Smooth muscle cell (in vitro differentiated cells): ENCODE measurements around the gene VAV2. TPM values are rescaled to one million over a fixed set of nuclear protein-coding genes. Genes with fewer than 3 reads are reported as not detected.
A peak's percentile ranks its signal among the peaks of the same experiment; 100 is the strongest.

Experiments
- DNase-seq: peaks from one replicate; lab custom pipeline; 2025; ENCODE audit not compliant: unreplicated experiment; lab: John Stamatoyannopoulos, UW
- H2AFZ ChIP-seq: fragments of 200-600 bp; sonication (generic); 2 replicates; pipeline ENCODE4 v1.6.0; 2016; ENCODE audit warnings: antibody characterized with exemption, low read depth, mild to moderate bottlenecking
- H3F3A ChIP-seq: fragments of 200-600 bp; sonication (generic); 2 replicates; pipeline ENCODE4 v1.6.0; 2017; ENCODE audit warnings: antibody characterized with exemption, low read depth
- H3K27ac ChIP-seq: fragments of 200-600 bp; sonication (generic); 2 replicates; pipeline ENCODE4 v1.5.1; 2016; ENCODE audit warnings: low read depth, mild to moderate bottlenecking
- H3K27me3 ChIP-seq: fragments of 200-600 bp; sonication (generic); 2 replicates; pipeline ENCODE4 v1.6.1; 2016; ENCODE audit warnings: low read depth, mild to moderate bottlenecking
- H3K36me3 ChIP-seq: fragments of 200-600 bp; sonication (generic); 2 replicates; pipeline ENCODE4 v1.5.1; 2016; ENCODE audit warnings: low read depth
- H3K4me1 ChIP-seq: fragments of 200-600 bp; sonication (generic); 2 replicates; pipeline ENCODE4 v1.5.1; 2016; ENCODE audit warnings: low read depth
- H3K4me2 ChIP-seq: fragments of 200-600 bp; sonication (generic); 2 replicates; pipeline ENCODE4 v1.6.0; 2016; ENCODE audit warnings: mild to moderate bottlenecking
- H3K4me3 ChIP-seq: fragments of 200-600 bp; sonication (generic); 2 replicates; pipeline ENCODE4 v1.5.1; 2016; ENCODE audit warnings: mild to moderate bottlenecking
- H3K79me2 ChIP-seq: fragments of 200-600 bp; sonication (generic); 2 replicates; pipeline ENCODE4 v1.6.0; 2016; ENCODE audit warnings: low read depth, mild to moderate bottlenecking
- H3K9ac ChIP-seq: fragments of 200-600 bp; sonication (generic); 2 replicates; pipeline ENCODE4 v1.6.0; 2016; ENCODE audit warnings: low read depth
- H3K9me3 ChIP-seq: fragments of 200-600 bp; sonication (generic); replicated peaks from 2 replicates; pipeline ENCODE4 v1.5.1; 2016; ENCODE audit warnings: low read depth
- H4K20me1 ChIP-seq: fragments of 200-600 bp; sonication (generic); 2 replicates; pipeline ENCODE4 v1.6.0; 2016; ENCODE audit warnings: low read depth
- WGBS: methylation state at CpG from one replicate; pipeline ENCODE4 v1.1.7; 2016; ENCODE audit warnings: low lambda C conversion rate; 5-methylcytosine and 5-hydroxymethylcytosine counted together
- polyA plus RNA-seq: library from polyadenylated mRNA; unstranded; fragments of >200 nt; fragmentation: Nextera tagmentation; extraction: Ambion mirVana; gene quantifications from 2 replicates; pipeline ENCODE4 v1.2.1, GENCODE V29; 2016
- total RNA-seq: library from RNA; depleted of rRNA; stranded (reverse); fragments of >200 nt; gene quantifications from 2 replicates; pipeline ENCODE4 v1.2.3, GENCODE V29; 2014
- TF ChIP-seq, protein P1 (sequence below): fragments of 200-600 bp; sonication (generic); IDR thresholded peaks from 2 replicates; pipeline ENCODE4 v1.5.1; 2017; ENCODE audit warnings: borderline replicate concordance, mild to moderate bottlenecking, antibody characterized with exemption; ENCODE audit not compliant: insufficient read depth, poor library complexity, severe bottlenecking

The VAV2 gene
- total and polyA plus RNA-seq, 2 experiments from 2014 or later, result 26.2 to 35.3 TPM

- Histone ChIP-seq H3K27ac (peak overlapping the region; percentile 45), H3K79me2 (peaks cover 66% of the 10 kb centered on the region), H3K4me3 (no peak overlapping the region), H3K36me3 (no peaks in the 10 kb centered on the region), H3K4me1 (no peaks in the 10 kb centered on the region), H3K9me3 (no peaks in the 10 kb centered on the region), H3K9ac (no peak overlapping the region), H3F3A (no peaks in the 10 kb centered on the region), H2AFZ (no peak overlapping the region), H3K4me2 (peak overlapping the region; percentile 26), H3K27me3 (no peaks in the 10 kb centered on the region), H4K20me1 (peaks cover 75% of the 10 kb centered on the region)
- 96% methylated on average over 28 of the region's 28 CpGs for WGBS
- no peak for DNase-seq
- TF ChIP-seq, protein P1, sequence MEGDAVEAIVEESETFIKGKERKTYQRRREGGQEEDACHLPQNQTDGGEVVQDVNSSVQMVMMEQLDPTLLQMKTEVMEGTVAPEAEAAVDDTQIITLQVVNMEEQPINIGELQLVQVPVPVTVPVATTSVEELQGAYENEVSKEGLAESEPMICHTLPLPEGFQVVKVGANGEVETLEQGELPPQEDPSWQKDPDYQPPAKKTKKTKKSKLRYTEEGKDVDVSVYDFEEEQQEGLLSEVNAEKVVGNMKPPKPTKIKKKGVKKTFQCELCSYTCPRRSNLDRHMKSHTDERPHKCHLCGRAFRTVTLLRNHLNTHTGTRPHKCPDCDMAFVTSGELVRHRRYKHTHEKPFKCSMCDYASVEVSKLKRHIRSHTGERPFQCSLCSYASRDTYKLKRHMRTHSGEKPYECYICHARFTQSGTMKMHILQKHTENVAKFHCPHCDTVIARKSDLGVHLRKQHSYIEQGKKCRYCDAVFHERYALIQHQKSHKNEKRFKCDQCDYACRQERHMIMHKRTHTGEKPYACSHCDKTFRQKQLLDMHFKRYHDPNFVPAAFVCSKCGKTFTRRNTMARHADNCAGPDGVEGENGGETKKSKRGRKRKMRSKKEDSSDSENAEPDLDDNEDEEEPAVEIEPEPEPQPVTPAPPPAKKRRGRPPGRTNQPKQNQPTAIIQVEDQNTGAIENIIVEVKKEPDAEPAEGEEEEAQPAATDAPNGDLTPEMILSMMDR, result no peak
Measured at GRCh38 chr9:133862585-133863256, 129.4 kb downstream of the VAV2 start.

DNA sequence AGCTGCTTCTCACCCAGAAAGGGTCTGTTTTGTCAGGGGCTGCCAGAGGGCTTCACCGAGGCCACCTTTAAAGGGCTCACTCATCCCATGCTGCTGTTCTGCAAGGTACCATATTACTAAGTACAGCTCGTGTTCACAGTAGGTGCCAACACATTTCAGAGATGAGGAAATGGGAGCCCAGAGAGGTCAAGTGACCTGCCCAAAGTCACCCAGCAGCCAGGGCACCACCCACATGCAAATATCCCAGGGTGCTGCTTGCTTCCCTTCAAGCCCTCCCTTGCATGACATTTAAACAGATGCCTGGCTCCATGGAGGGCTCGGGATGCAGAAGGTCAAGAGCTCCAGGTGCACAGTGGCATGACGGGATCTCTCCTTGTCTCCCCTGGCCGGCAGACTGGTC is 130.4 kb downstream of the VAV2 start:
- H3K9me3 ChIP-seq, result no peaks in the 10 kb centered on the region
- H3K9ac ChIP-seq, result no peak overlapping the region
- DNase-seq, result no peak
- H3K27me3 ChIP-seq, result no peaks in the 10 kb centered on the region
- no peak overlapping the region for H3K4me2 ChIP-seq
- H3F3A ChIP-seq, result no peaks in the 10 kb centered on the region
- no peaks in the 10 kb centered on the region for H3K36me3 ChIP-seq
- no peaks in the 10 kb centered on the region for H3K4me1 ChIP-seq
- WGBS, result 95% methylated on average over 5 of the region's 5 CpGs
- TF ChIP-seq, protein P1, result no peak
- H3K4me3 ChIP-seq, result no peak overlapping the region
- no peak overlapping the region for H2AFZ ChIP-seq
- H4K20me1 ChIP-seq, result peaks cover 79% of the 10 kb centered on the region
- peaks cover 64% of the 10 kb centered on the region for H3K79me2 ChIP-seq
- no peak overlapping the region for H3K27ac ChIP-seq

DNA sequence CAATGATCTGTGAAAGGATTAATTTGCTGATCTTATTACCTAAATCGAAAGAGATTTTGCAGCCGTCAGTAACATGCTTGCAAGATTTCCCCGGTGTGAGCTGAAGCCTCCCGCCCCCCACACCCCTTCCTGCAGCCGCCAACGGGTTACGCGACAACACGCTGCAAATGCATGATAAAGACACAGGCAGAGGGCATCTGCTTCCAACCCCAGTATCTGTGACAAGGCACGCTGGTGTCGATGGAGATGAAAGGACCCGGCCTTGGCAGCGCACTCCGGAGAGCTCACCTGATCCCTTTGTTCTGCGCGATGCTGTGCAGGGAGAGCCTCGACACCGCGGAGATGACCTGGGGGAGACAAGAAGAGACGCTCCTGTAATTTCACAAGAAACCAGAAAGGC is 131.0 kb downstream of the VAV2 start:
- Histone ChIP-seq H3K4me3 (no peak overlapping the region), H3K36me3 (no peaks in the 10 kb centered on the region), H3K79me2 (peaks cover 58% of the 10 kb centered on the region), H3K9me3 (no peaks in the 10 kb centered on the region), H3K4me2 (no peak overlapping the region), H3F3A (no peaks in the 10 kb centered on the region), H3K9ac (no peak overlapping the region), H2AFZ (no peak overlapping the region), H4K20me1 (peaks cover 83% of the 10 kb centered on the region), H3K27me3 (no peaks in the 10 kb centered on the region), H3K4me1 (no peaks in the 10 kb centered on the region), H3K27ac (no peak overlapping the region)
- 92% methylated on average over 20 of the region's 20 CpGs for WGBS
- TF ChIP-seq, protein P1, result no peak
- DNase-seq, result no peak

- no peaks in the 10 kb centered on the region for H3K27me3 ChIP-seq
- TF ChIP-seq, protein P1, result no peak
- no peaks in the 10 kb centered on the region for H3K36me3 ChIP-seq
- no peak overlapping the region for H3K27ac ChIP-seq
- H3K9me3 ChIP-seq, result no peaks in the 10 kb centered on the region
- H3K4me2 ChIP-seq, result no peak overlapping the region
- H3K79me2 ChIP-seq, result peaks cover 45% of the 10 kb centered on the region
- H3F3A ChIP-seq, result no peaks in the 10 kb centered on the region
- H3K9ac ChIP-seq, result no peak overlapping the region
- H3K4me1 ChIP-seq, result no peaks in the 10 kb centered on the region
- 99% methylated on average over 5 of the region's 11 CpGs for WGBS
- H2AFZ ChIP-seq, result no peak overlapping the region
- H4K20me1 ChIP-seq, result peaks cover 90% of the 10 kb centered on the region
- DNase-seq, result no peak
- H3K4me3 ChIP-seq, result no peak overlapping the region
Measured at GRCh38 chr9:133858771-133859170, 133.4 kb downstream of the VAV2 start.
